K562 (cell line): Measurements from ENCODE around the gene RIMKLB. TPM values are rescaled to one million over a fixed set of nuclear protein-coding genes. Genes with fewer than 3 reads are reported as not detected.

Experiments
- ATAC-seq: fragments of 200-7000 bp; cut with Tn5 transposase; 3 replicates; pipeline ENCODE4 v1.9.1; 2020; ENCODE audit warnings: moderate library complexity
- BruUV-seq: library from RNA; stranded (reverse); fragments of 400-500 nt; replicated peaks from 2 replicates; lab custom pipeline; 2021; lab: Mats Ljungman, UMichigan
- CTCF ChIA-PET: fragments of 300-600 bp; formaldehyde crosslinking; extraction: SDS; loops from one replicate; lab custom pipeline; 2021; ENCODE audit warnings: low intra/inter-chr PET ratio; lab: Yijun Ruan, JAX
- POLR2A ChIA-PET: fragments of 300-600, 350-650 bp; sonication (Branson Sonifier 250); formaldehyde crosslinking; extraction: SDS; loops from one replicate; lab custom pipeline; 2021; ENCODE audit warnings: antibody characterized with exemption, inconsistent platforms; lab: Yijun Ruan, JAX
- DNase-seq, 4 experiments: peaks; one replicate each; pipeline versions ENCODE4 v3.0.0 to v3.0.0-alpha.2; 2011 to 2018; ENCODE audit warnings: low spot score in 3 of 4, mixed read lengths in 3 of 4; ENCODE audit errors: extremely low read depth in 1 of 4
- FAIRE-seq: peaks from 2 replicates; lab custom pipeline; 2011; peaks lifted over from hg19 to GRCh38; lab: Jason Lieb, UNC
- H2AFZ ChIP-seq: 2 replicates; pipeline ENCODE4 v1.6.0; 2011; ENCODE audit warnings: low read depth, low read length, control low read depth, inconsistent platforms
- H3K27ac ChIP-seq: fragments of 200-600 bp; 3 replicates; pipeline ENCODE4 v1.8.0; 2011; ENCODE audit warnings: low read depth, mild to moderate bottlenecking, control low read depth, inconsistent platforms, low read length, moderate library complexity, mixed read lengths; ENCODE audit errors: extremely low read depth
- H3K27me3 ChIP-seq, 2 experiments: fragments of 300-600 bp in 1 of 2; 2 replicates in 1 of 2; 3 replicates in 1 of 2; pipeline versions ENCODE4 v1.6.0 to v1.8.0; 2011; ENCODE audit warnings: inconsistent platforms in 2 of 2, low read length in 2 of 2, mild to moderate bottlenecking in 1 of 2, mixed read lengths in 1 of 2, moderate library complexity in 1 of 2; ENCODE audit not compliant: control insufficient read depth in 2 of 2, insufficient read depth in 2 of 2
- H3K36me3 ChIP-seq: fragments of 300-600 bp; 3 replicates; pipeline ENCODE4 v1.8.0; 2011; ENCODE audit warnings: mild to moderate bottlenecking, low read length, inconsistent platforms; ENCODE audit not compliant: control insufficient read depth, insufficient read depth
- H3K4me1 ChIP-seq, 2 experiments: fragments of 200-600 bp in 1 of 2; replicated peaks in 1 of 2; 2 replicates in 1 of 2; 3 replicates in 1 of 2; pipeline versions ENCODE4 v1.5.1 to v1.8.0; 2011; ENCODE audit warnings: inconsistent platforms in 2 of 2, low read length in 2 of 2, mild to moderate bottlenecking in 1 of 2, mixed read lengths in 1 of 2, moderate library complexity in 1 of 2; ENCODE audit not compliant: control insufficient read depth in 2 of 2, insufficient read depth in 2 of 2
- H3K4me2 ChIP-seq: 2 replicates; pipeline ENCODE4 v1.6.1; 2011; ENCODE audit warnings: low read length, control low read depth, inconsistent platforms, mixed read lengths; ENCODE audit not compliant: insufficient read depth
- H3K4me3 ChIP-seq: fragments of 200-600 bp; sonication (generic), shearing (Covaris generic); 2 replicates; pipeline ENCODE4 v1.5.1; 2016; ENCODE audit warnings: control low read depth, inconsistent platforms
- H3K79me2 ChIP-seq: fragments of 200-600 bp; 3 replicates; pipeline ENCODE4 v1.8.0; 2011; ENCODE audit warnings: low read length, inconsistent platforms; ENCODE audit not compliant: control insufficient read depth, insufficient read depth
- H3K9ac ChIP-seq, 2 experiments: 2 replicates each; pipeline versions ENCODE4 v1.6.0 to v1.6.1; 2011; ENCODE audit warnings: low read depth in 2 of 2, low read length in 2 of 2, control low read depth in 1 of 2, inconsistent platforms in 1 of 2, mild to moderate bottlenecking in 1 of 2, mixed read lengths in 1 of 2; ENCODE audit not compliant: insufficient read depth in 1 of 2
- H3K9me1 ChIP-seq: one replicate; pipeline ENCODE4 v1.6.0; 2011; ENCODE audit warnings: inconsistent platforms, mild to moderate bottlenecking, low read length, moderate library complexity; ENCODE audit not compliant: control insufficient read depth, insufficient read depth
- H3K9me3 ChIP-seq: replicated peaks from 2 replicates; pipeline ENCODE4 v1.5.1; 2011; ENCODE audit warnings: low read depth, low read length, inconsistent platforms; ENCODE audit not compliant: control insufficient read depth, insufficient read depth
- H4K20me1 ChIP-seq: replicated peaks from 2 replicates; pipeline ENCODE4 v1.6.1; 2011; ENCODE audit warnings: low read length, inconsistent platforms, mixed read lengths; ENCODE audit not compliant: control insufficient read depth, insufficient read depth
- HMGN3 ChIP-seq: IDR thresholded peaks from 2 replicates; pipeline ENCODE4 v1.6.1; 2011; ENCODE audit warnings: borderline replicate concordance, low read depth, mild to moderate bottlenecking, mixed read lengths, low read length; ENCODE audit not compliant: insufficient read length; ENCODE audit errors: extremely low read depth
- SLC30A9 ChIP-seq: fragments of 250-450 bp; sonication (Bioruptor Pico); IDR thresholded peaks from 2 replicates; pipeline ENCODE4 v1.8.0; 2022; ENCODE audit warnings: mild to moderate bottlenecking, moderate library complexity
- ZNF124 ChIP-seq: sonication (generic); formaldehyde crosslinking; IDR thresholded peaks from 2 replicates; pipeline ENCODE4 v1.8.1; 2022; ENCODE audit warnings: missing genetic modification reagents
- ZNF134 ChIP-seq: fragments of 250-450 bp; sonication (Bioruptor Pico); conservative IDR thresholded peaks from 2 replicates; pipeline ENCODE4 v1.4.0; 2020
- ZNF174 ChIP-seq: fragments of 250-450 bp; sonication (Bioruptor Pico); IDR thresholded peaks from 2 replicates; pipeline ENCODE4 v1.4.0; 2020; ENCODE audit warnings: mild to moderate bottlenecking
- ZNF79 ChIP-seq: fragments of 250-450 bp; sonication (Bioruptor Pico); IDR thresholded peaks from 2 replicates; pipeline ENCODE4 v1.4.0; 2020; ENCODE audit warnings: low read depth, mild to moderate bottlenecking, moderate library complexity
- ZZZ3 ChIP-seq: fragments of 450-650 bp; IDR thresholded peaks from 2 replicates; pipeline ENCODE4 v1.6.1; 2016; ENCODE audit warnings: antibody characterized with exemption, mild to moderate bottlenecking, moderate library complexity
- WGBS: fragments of 100-300 bp; shearing (Covaris generic); methylation state at CpG from one replicate; pipeline ENCODE4 v1.1.6; 2016; ENCODE audit warnings: low coverage, mixed read lengths; ENCODE audit not compliant: insufficient coverage; ENCODE audit errors: missing lambda C conversion rate; 5-methylcytosine and 5-hydroxymethylcytosine counted together
- in situ Hi-C: fragments of 300-500 bp; cut with MboI; formaldehyde crosslinking; loops from 4 replicates; pipeline ENCODE4 v1.15.0; 2018; ENCODE audit warnings: inconsistent platforms, mixed read lengths
- intact Hi-C: fragments of 100-400 bp; cut with micrococcal nuclease; formaldehyde crosslinking; loops from 2 replicates; pipeline ENCODE4 v1.14.2; 2022
- polyA plus RNA-seq, 8 experiments: library from polyadenylated mRNA; depleted of rRNA in 4 of 8; stranded (reverse) in 5 of 8; unstranded in 3 of 8; fragments of >200 nt; fragmentation: Nextera tagmentation in 2 of 8; fragmentation: Illumina TruSeq in 1 of 8; extraction: Ambion mirVana in 2 of 8; extraction: Trizol in 1 of 8; gene quantifications; 2 replicates each; pipeline versions ENCODE4 v1.2.1 to v1.2.3, GENCODE V29; 2011 to 2014; ENCODE audit warnings: inconsistent platforms in 1 of 8, missing spikeins in 1 of 8
- total RNA-seq, 7 experiments: library from RNA; depleted of rRNA in 6 of 7; stranded (reverse); fragments of >200 nt in 6 of 7; fragmentation: Illumina TruSeq in 2 of 7; extraction: Trizol in 2 of 7; gene quantifications; 2 replicates each; pipeline versions ENCODE4 v1.2.1 to v1.2.3, GENCODE V29; 2011 to 2021; ENCODE audit warnings: low replicate concordance in 1 of 7
- TF ChIP-seq, protein P1 (sequence below): fragments of 250-450 bp; sonication (Bioruptor Pico); IDR thresholded peaks from 2 replicates; pipeline ENCODE4 v1.6.1; 2021; ENCODE audit warnings: mild to moderate bottlenecking
- TF ChIP-seq, protein P2 (sequence below): fragments of 450-650 bp; IDR thresholded peaks from 2 replicates; pipeline ENCODE4 v1.6.1; 2016; ENCODE audit warnings: mild to moderate bottlenecking, moderate library complexity

Gene RIMKLB
- total and polyA plus RNA-seq, 9 of the 15 experiments (the other 6 are each of a cell fraction or from before 2014, with no cell fraction given) = 6.5 to 22.8 (median 17.2) TPM

DNA sequence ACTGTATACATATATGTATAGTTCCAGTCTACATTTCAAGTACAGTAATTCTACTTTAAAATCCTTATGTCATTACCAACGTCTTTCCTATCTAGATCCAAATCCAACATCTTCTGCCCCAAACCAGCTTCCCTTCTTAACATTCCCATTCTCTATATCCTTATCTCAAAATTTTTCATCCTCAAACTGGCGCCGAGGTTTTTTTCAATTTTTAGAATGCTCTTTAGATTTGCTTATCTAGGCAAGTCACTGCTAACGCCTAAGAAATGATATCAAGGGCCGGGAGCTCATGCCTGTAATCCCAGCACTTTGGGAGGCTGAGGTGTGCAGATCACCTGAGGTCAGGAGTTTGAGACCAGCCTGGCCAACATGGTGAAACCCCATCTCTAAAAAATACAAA is 48.3 kb downstream of the RIMKLB start:
- H3K27me3 ChIP-seq = no peaks in the 10 kb centered on the region
- H3K79me2 ChIP-seq = no peaks in the 10 kb centered on the region
- H4K20me1 ChIP-seq = no peaks in the 10 kb centered on the region
- peaks cover 13% of the 10 kb centered on the region; the same call in 2 of the 3 replicates for H3K36me3 ChIP-seq
- no peak overlapping the region for H3K4me3 ChIP-seq
- no peak overlapping the region for H2AFZ ChIP-seq
- intact Hi-C loops (no loop called here), in situ Hi-C loops (no loop called here)
- H3K9me1 ChIP-seq = no peaks in the 10 kb centered on the region
- no peak overlapping the region for H3K9ac ChIP-seq
- H3K27ac ChIP-seq = no peak overlapping the region
- no TSS peak for BruUV-seq
- 13% methylated on average over 4 of the region's 5 CpGs for WGBS
- no peak for ATAC-seq
- no peak overlapping the region for H3K4me2 ChIP-seq
- H3K9me3 ChIP-seq = no peaks in the 10 kb centered on the region
- no peaks in the 10 kb centered on the region for H3K4me1 ChIP-seq
- POLR2A ChIA-PET = no interaction called here
- no peak for FAIRE-seq
- no peak for DNase-seq
- CTCF ChIA-PET = interaction anchor here (0.6 kb wide), 1 partner anchor 29 kb away, joined by 3 read pairs; no protein-coding TSS in a partner anchor
- no peak for TF ChIP-seq ZNF79 (CRISPR knock-in tag)
- TF ChIP-seq, protein P1, sequence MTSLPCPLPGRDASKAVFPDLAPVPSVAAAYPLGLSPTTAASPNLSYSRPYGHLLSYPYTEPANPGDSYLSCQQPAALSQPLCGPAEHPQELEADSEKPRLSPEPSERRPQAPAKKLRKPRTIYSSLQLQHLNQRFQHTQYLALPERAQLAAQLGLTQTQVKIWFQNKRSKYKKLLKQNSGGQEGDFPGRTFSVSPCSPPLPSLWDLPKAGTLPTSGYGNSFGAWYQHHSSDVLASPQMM (CRISPR knock-in tag) = no peak
- no peak for TF ChIP-seq HMGN3
- no peak for TF ChIP-seq ZNF124 (CRISPR knock-in tag)
- TF ChIP-seq ZZZ3 = no peak
- TF ChIP-seq ZNF174 = no peak
- TF ChIP-seq, protein P2, sequence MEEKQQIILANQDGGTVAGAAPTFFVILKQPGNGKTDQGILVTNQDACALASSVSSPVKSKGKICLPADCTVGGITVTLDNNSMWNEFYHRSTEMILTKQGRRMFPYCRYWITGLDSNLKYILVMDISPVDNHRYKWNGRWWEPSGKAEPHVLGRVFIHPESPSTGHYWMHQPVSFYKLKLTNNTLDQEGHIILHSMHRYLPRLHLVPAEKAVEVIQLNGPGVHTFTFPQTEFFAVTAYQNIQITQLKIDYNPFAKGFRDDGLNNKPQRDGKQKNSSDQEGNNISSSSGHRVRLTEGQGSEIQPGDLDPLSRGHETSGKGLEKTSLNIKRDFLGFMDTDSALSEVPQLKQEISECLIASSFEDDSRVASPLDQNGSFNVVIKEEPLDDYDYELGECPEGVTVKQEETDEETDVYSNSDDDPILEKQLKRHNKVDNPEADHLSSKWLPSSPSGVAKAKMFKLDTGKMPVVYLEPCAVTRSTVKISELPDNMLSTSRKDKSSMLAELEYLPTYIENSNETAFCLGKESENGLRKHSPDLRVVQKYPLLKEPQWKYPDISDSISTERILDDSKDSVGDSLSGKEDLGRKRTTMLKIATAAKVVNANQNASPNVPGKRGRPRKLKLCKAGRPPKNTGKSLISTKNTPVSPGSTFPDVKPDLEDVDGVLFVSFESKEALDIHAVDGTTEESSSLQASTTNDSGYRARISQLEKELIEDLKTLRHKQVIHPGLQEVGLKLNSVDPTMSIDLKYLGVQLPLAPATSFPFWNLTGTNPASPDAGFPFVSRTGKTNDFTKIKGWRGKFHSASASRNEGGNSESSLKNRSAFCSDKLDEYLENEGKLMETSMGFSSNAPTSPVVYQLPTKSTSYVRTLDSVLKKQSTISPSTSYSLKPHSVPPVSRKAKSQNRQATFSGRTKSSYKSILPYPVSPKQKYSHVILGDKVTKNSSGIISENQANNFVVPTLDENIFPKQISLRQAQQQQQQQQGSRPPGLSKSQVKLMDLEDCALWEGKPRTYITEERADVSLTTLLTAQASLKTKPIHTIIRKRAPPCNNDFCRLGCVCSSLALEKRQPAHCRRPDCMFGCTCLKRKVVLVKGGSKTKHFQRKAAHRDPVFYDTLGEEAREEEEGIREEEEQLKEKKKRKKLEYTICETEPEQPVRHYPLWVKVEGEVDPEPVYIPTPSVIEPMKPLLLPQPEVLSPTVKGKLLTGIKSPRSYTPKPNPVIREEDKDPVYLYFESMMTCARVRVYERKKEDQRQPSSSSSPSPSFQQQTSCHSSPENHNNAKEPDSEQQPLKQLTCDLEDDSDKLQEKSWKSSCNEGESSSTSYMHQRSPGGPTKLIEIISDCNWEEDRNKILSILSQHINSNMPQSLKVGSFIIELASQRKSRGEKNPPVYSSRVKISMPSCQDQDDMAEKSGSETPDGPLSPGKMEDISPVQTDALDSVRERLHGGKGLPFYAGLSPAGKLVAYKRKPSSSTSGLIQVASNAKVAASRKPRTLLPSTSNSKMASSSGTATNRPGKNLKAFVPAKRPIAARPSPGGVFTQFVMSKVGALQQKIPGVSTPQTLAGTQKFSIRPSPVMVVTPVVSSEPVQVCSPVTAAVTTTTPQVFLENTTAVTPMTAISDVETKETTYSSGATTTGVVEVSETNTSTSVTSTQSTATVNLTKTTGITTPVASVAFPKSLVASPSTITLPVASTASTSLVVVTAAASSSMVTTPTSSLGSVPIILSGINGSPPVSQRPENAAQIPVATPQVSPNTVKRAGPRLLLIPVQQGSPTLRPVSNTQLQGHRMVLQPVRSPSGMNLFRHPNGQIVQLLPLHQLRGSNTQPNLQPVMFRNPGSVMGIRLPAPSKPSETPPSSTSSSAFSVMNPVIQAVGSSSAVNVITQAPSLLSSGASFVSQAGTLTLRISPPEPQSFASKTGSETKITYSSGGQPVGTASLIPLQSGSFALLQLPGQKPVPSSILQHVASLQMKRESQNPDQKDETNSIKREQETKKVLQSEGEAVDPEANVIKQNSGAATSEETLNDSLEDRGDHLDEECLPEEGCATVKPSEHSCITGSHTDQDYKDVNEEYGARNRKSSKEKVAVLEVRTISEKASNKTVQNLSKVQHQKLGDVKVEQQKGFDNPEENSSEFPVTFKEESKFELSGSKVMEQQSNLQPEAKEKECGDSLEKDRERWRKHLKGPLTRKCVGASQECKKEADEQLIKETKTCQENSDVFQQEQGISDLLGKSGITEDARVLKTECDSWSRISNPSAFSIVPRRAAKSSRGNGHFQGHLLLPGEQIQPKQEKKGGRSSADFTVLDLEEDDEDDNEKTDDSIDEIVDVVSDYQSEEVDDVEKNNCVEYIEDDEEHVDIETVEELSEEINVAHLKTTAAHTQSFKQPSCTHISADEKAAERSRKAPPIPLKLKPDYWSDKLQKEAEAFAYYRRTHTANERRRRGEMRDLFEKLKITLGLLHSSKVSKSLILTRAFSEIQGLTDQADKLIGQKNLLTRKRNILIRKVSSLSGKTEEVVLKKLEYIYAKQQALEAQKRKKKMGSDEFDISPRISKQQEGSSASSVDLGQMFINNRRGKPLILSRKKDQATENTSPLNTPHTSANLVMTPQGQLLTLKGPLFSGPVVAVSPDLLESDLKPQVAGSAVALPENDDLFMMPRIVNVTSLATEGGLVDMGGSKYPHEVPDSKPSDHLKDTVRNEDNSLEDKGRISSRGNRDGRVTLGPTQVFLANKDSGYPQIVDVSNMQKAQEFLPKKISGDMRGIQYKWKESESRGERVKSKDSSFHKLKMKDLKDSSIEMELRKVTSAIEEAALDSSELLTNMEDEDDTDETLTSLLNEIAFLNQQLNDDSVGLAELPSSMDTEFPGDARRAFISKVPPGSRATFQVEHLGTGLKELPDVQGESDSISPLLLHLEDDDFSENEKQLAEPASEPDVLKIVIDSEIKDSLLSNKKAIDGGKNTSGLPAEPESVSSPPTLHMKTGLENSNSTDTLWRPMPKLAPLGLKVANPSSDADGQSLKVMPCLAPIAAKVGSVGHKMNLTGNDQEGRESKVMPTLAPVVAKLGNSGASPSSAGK = no peak
- no peak for TF ChIP-seq SLC30A9 (CRISPR knock-in tag)
- no peak for TF ChIP-seq ZNF134 (CRISPR knock-in tag)
